ENCODE data around the gene NPR1. TPM values are rescaled to one million over a fixed set of nuclear protein-coding genes. Genes with fewer than 3 reads are reported as not detected.

NPR1 gene
- total RNA-seq = 0.46 TPM

DNA sequence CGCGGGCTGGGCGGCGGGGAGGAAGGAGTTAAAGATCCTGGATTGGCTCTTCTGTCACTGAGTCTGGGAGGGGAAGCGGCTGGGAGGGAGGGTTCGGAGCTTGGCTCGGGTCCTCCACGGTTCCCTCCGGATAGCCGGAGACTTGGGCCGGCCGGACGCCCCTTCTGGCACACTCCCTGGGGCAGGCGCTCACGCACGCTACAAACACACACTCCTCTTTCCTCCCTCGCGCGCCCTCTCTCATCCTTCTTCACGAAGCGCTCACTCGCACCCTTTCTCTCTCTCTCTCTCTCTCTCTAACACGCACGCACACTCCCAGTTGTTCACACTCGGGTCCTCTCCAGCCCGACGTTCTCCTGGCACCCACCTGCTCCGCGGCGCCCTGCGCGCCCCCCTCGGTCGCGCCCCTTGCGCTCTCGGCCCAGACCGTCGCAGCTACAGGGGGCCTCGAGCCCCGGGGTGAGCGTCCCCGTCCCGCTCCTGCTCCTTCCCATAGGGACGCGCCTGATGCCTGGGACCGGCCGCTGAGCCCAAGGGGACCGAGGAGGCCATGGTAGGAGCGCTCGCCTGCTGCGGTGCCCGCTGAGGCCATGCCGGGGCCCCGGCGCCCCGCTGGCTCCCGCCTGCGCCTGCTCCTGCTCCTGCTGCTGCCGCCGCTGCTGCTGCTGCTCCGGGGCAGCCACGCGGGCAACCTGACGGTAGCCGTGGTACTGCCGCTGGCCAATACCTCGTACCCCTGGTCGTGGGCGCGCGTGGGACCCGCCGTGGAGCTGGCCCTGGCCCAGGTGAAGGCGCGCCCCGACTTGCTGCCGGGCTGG lies at the start of gene NPR1:
Gene NPR1 (plus strand): TSS at position 170 of the 818 bp plus-strand sequence. CDS start 421 bp downstream, at position 591.

GRCh38 chr1:153633754-153634665 lies 44.5 kb upstream of the NPR1 start, which contains the start of gene CHTOP:
Gene CHTOP (plus strand): TSS chr1:153634066. CDS start chr1:153636589, 2,523 bp downstream.

DNA sequence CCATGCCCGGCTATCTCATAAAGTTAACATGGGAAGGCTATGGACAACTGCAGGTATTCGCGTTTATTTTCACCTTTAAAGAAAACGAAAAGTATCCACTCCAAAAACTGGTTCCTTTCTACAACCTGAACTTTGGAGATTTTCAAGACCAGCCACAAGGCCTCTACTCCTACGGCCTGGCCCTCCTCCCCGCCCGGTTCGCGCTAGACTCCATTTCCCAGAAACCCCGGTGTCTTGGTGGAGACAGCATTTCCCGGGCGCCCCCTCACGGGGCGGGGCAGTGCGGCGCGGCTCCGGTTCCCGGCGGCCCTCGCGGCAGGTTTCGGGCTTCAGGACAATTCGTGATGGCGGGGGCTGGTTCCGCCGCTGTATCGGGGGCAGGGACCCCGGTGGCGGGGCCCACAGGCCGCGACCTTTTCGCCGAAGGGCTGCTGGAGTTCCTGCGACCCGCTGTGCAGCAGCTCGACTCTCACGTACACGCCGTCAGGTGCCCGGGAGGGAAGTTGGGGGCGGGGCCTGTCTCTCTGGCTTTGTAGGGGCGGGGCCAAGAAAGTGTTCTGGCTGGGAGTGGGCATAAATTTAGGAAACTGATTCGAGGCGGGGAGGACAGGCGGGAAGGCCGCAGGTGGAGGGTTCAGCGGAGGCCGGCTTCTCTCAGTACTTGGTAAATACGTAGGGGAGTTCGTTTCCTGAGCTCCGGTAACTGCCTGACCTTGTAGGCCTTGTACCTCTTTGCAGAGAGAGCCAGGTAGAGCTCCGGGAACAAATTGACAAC lies 19.9 kb upstream of the NPR1 start, which contains the start of gene SNAPIN:
Gene SNAPIN (plus strand): TSS at position 304 of the 775 bp plus-strand sequence. CDS start 41 bp downstream, at position 345.

DNA sequence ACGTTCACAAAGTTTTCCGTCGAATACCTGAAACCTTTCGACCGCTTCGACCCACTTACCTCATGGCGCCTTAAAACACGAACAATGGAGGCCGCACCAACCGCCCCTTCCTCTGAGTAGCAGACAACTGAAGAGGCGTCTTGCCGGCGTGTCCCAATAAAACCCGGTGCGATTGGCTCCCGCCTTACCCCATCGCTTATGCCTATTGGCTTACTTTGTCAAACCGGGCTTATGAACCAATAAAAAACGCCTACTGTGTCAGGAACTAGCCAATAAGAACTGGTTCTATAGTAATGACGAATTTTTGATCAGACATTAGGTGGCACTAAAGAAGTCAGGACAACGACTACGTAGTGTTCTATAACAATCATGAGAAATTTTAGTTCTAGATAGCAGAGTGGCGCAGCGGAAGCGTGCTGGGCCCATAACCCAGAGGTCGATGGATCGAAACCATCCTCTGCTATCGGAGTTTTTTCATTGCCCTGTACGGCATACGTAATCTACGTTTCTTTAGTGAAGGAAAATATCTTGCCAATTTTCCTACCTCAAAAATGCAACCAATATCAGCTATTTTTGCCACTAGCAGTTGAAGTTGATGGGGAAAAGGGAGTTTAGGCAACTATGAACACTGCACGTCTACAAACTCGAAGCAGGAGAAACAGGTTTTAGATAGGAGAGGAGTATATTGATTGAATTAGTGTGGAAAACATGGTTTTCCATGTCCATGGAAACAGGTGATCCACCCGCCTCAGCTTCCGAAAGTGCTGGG lies 7.4 kb upstream of the NPR1 start, which contains the start of gene ILF2:
Gene ILF2 (minus strand): TSS at position 135 of the 769 bp plus-strand sequence. CDS start 71 bp downstream, at position 64.

DNA sequence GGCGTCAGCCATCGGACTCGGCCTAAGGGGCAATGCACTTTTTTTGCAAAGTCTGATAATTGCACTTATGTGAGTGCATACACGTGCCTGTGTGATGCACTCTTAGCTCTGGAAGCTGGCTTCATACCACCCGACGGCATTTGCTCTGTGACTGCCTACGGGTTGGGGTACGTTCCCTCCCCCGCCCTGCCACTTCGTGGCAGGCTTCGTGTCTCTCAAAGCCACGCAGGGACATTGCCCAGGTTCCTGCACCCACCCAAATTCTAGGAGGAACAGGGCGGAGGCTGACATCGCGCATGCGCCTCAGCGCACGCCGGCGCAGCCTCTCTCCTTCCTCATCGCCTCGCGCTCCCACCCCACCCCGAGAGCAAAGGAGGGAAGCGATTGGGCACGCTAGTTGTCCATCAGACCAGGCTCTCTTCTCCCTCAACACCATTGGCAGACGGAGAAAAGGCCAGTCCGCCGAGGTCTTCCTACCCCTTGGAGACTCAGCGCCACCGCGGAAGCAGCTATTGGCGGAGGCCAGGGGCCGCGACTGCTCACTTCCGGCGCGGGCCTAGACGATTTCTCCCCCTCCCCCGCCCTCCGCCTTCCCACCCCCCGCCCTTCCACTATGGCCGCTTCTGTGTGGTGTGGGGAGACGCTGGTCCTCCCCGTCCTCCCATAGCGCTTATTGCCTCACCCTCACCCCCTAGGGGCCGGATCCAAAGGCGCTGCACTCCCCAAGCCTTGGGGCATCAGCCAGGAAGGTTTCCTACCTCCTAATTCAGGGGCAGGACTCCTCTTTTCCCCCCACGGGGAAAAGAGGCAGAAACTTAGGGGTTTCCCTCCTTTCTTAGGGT lies 49.2 kb downstream of the NPR1 start, which contains the start of gene INTS3:
Gene INTS3 (plus strand): TSS at position 588 of the 842 bp plus-strand sequence. CDS start 585 bp downstream, outside the sequence.

Small RNA genes lying within 50 kb of the gene (small RNA-seq; reads per million reads assigned to genes)
- gene MIR8083 = not detected
- not detected for gene RF00019
- not detected for gene RN7SL372P

Other genes with a start within 250 kb of the NPR1 start
- not detected for gene S100A7, start 218.0 kb upstream of the NPR1 start, total RNA-seq
- gene S100A6, start 142.7 kb upstream of the NPR1 start, total RNA-seq = 51.7 TPM
- not detected for gene S100A5, start 137.8 kb upstream of the NPR1 start, total RNA-seq
- 3.2 TPM for gene S100A4, start 132.9 kb upstream of the NPR1 start, total RNA-seq
- not detected for gene S100A3, start 129.4 kb upstream of the NPR1 start, total RNA-seq
- not detected for gene S100A2, start 112.8 kb upstream of the NPR1 start, total RNA-seq
- 48.0 TPM for gene S100A16, start 65.6 kb upstream of the NPR1 start, total RNA-seq
- gene S100A14, start 62.4 kb upstream of the NPR1 start, total RNA-seq = not detected
- gene S100A13, start 51.2 kb upstream of the NPR1 start, total RNA-seq = 15.0 TPM
- 2.1 TPM for gene S100A1, start 50.3 kb upstream of the NPR1 start, total RNA-seq
- 68.7 TPM for gene CHTOP, start 44.6 kb upstream of the NPR1 start, total RNA-seq
- 53.3 TPM for gene SNAPIN, start 20.0 kb upstream of the NPR1 start, total RNA-seq
- gene ILF2, start 7.7 kb upstream of the NPR1 start, total RNA-seq = 182 TPM
- 47.5 TPM for gene INTS3, start 49.4 kb downstream of the NPR1 start, total RNA-seq
- 15.9 TPM for gene SLC27A3, start 96.7 kb downstream of the NPR1 start, total RNA-seq
- gene GATAD2B, start 244.3 kb downstream of the NPR1 start, total RNA-seq = 18.0 TPM